ENCODE results near the gene BAK1.
A peak's percentile ranks its signal among the peaks of the same experiment; 100 is the strongest.

BAK1 gene

DNA sequence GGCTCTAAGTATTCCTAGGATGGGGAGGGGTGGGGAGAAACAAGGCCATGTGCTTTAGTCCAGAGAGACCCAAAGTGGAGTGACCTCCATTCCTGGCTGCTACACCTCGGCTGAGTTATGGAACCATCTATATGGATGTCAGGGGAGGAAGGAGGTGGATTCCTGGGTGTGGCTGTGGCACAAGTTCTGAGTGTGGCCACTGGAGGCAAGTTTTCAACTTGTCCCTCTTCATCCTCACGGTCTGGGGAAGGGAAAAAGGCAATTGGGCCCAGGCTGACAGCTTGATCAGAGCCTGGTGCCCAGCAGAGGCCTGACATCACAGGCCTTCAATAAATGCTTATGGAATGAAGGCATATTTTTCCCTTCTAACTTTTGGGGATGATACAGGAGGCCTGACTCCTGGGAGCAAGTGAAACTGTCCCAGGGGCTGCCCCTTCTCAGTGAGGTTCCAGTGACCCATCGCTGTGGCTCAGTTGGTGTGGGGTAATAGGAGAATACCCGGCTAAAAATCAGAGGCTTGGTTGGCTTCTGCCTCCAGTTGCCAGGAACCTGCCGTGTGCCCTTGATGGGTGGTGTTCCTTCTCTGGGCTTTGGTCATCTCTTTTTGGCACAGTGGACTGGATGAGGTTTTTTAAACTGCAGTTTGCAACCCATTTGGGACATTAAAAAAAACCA, 39.2 kb upstream of the BAK1 start:
- Histone ChIP-seq H3K4me2 (ENCODE audit: low read length) (peak overlapping the region; percentile 89), H3K4me3 (ENCODE audit: low read length) (peak overlapping the region; percentile 91)
- TF ChIP-seq, protein P1, sequence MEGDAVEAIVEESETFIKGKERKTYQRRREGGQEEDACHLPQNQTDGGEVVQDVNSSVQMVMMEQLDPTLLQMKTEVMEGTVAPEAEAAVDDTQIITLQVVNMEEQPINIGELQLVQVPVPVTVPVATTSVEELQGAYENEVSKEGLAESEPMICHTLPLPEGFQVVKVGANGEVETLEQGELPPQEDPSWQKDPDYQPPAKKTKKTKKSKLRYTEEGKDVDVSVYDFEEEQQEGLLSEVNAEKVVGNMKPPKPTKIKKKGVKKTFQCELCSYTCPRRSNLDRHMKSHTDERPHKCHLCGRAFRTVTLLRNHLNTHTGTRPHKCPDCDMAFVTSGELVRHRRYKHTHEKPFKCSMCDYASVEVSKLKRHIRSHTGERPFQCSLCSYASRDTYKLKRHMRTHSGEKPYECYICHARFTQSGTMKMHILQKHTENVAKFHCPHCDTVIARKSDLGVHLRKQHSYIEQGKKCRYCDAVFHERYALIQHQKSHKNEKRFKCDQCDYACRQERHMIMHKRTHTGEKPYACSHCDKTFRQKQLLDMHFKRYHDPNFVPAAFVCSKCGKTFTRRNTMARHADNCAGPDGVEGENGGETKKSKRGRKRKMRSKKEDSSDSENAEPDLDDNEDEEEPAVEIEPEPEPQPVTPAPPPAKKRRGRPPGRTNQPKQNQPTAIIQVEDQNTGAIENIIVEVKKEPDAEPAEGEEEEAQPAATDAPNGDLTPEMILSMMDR (IDR thresholded peaks at IDR 0.05; ENCODE audit: low read depth, low read length, poor library complexity, severe bottlenecking) = no peak
- no peak for TF ChIP-seq EZH2phosphoT487 (IDR thresholded peaks at IDR 0.05; ENCODE audit: borderline replicate concordance, low read length)

DNA sequence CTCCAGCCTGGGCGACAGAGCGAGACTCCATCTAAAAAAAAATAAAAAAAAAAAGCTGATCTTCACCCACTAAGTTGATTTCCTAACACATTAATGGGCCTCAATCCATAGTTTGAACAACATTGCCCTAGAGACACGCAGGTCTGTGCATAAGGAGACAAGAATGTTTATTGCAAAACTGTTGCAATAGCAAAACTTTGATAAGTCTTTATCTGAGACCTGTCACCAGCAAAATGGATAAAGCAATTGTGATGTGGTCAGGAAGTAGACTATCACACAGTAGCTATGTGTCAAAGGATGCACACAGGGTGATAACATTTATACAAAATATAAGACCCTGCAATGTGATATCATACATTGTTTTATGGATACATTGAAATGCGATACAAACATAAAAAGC, 36.8 kb upstream of the BAK1 start:
- no peaks in the 10 kb centered on the region for H3K27me3 ChIP-seq (ENCODE audit: control insufficient read depth, low read length)
- peaks cover 7% of the 10 kb centered on the region for H3K79me2 ChIP-seq (ENCODE audit: control insufficient read depth, low read length)
- TF ChIP-seq, protein P1 (IDR thresholded peaks at IDR 0.05; ENCODE audit: low read depth, low read length, poor library complexity, severe bottlenecking) = no peak
- no peak for TF ChIP-seq EZH2phosphoT487 (IDR thresholded peaks at IDR 0.05; ENCODE audit: borderline replicate concordance, low read length)
- no peak overlapping the region for H3K27ac ChIP-seq (ENCODE audit: low read depth, low read length)
- no peak overlapping the region for H3K4me2 ChIP-seq (ENCODE audit: low read length)
- no peaks in the 10 kb centered on the region for H3F3A ChIP-seq (ENCODE audit: control insufficient read depth, insufficient read depth)
- H3K9me3 ChIP-seq (ENCODE audit: control insufficient read depth, insufficient read depth, low read length) = no peaks in the 10 kb centered on the region
- peaks cover 29% of the 10 kb centered on the region for H3K4me1 ChIP-seq (ENCODE audit: control insufficient read depth, low read length)
- H3K36me3 ChIP-seq (ENCODE audit: control insufficient read depth, low read length) = peaks cover 6% of the 10 kb centered on the region
- no peak overlapping the region for H3K4me3 ChIP-seq (ENCODE audit: low read length)
- H4K20me1 ChIP-seq (ENCODE audit: control insufficient read depth, insufficient read depth, low read depth, low read length) = no peaks in the 10 kb centered on the region
- H3K9me2 ChIP-seq (replicated peaks; ENCODE audit: control insufficient read depth, low read length) = no peaks in the 10 kb centered on the region

More for the DNA sequence above, 39.2 kb upstream of the BAK1 start:
- peaks cover 31% of the 10 kb centered on the region for H3K79me2 ChIP-seq (ENCODE audit: control insufficient read depth, low read length)
- no peaks in the 10 kb centered on the region for H3F3A ChIP-seq (ENCODE audit: control insufficient read depth, insufficient read depth)
- no peak overlapping the region; the same call in 1 of the 2 replicates for H3K27ac ChIP-seq (ENCODE audit: low read depth, low read length)
- peaks cover 30% of the 10 kb centered on the region for H3K36me3 ChIP-seq (ENCODE audit: control insufficient read depth, low read length)
- H3K9me2 ChIP-seq (replicated peaks; ENCODE audit: control insufficient read depth, low read length) = no peaks in the 10 kb centered on the region
- peaks cover 17% of the 10 kb centered on the region for H4K20me1 ChIP-seq (ENCODE audit: control insufficient read depth, insufficient read depth, low read depth, low read length)
- no peaks in the 10 kb centered on the region for H3K27me3 ChIP-seq (ENCODE audit: control insufficient read depth, low read length)
- peaks cover 39% of the 10 kb centered on the region for H3K4me1 ChIP-seq (ENCODE audit: control insufficient read depth, low read length)
- no peaks in the 10 kb centered on the region for H3K9me3 ChIP-seq (ENCODE audit: control insufficient read depth, insufficient read depth, low read length)

DNA sequence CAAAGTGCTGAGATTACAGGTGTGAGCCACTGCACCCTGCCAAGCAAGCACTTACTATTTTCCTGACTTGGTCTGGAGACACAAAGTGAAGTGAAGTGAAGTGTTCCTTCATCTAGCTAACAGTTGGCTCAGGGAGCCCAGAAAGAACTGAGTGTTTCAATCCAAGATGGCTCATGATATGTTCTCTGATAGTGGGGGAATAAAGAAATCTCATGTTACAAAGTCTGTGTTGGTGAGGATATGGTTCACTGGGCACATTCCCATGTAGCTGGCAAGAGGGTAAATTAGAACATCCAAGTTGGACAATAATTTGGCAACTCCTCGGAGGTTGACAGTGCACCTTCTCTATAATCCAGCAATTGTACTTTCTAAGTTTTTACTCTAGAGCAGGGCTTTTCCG, 36.0 kb upstream of the BAK1 start:
- no peak overlapping the region for H3K27ac ChIP-seq (ENCODE audit: low read depth, low read length)
- H3K4me1 ChIP-seq (ENCODE audit: control insufficient read depth, low read length) = peaks cover 30% of the 10 kb centered on the region
- no peaks in the 10 kb centered on the region for H3K36me3 ChIP-seq (ENCODE audit: control insufficient read depth, low read length)
- no peaks in the 10 kb centered on the region for H3K27me3 ChIP-seq (ENCODE audit: control insufficient read depth, low read length)
- H3K79me2 ChIP-seq (ENCODE audit: control insufficient read depth, low read length) = no peaks in the 10 kb centered on the region; the same call in 1 of the 2 replicates
- no peak overlapping the region for H3K4me3 ChIP-seq (ENCODE audit: low read length)
- H3K9me3 ChIP-seq (ENCODE audit: control insufficient read depth, insufficient read depth, low read length) = no peaks in the 10 kb centered on the region
- no peaks in the 10 kb centered on the region for H3K9me2 ChIP-seq (replicated peaks; ENCODE audit: control insufficient read depth, low read length)
- H4K20me1 ChIP-seq (ENCODE audit: control insufficient read depth, insufficient read depth, low read depth, low read length) = no peaks in the 10 kb centered on the region
- H3F3A ChIP-seq (ENCODE audit: control insufficient read depth, insufficient read depth) = no peaks in the 10 kb centered on the region
- H3K4me2 ChIP-seq (ENCODE audit: low read length) = no peak overlapping the region
- TF ChIP-seq, protein P1 (IDR thresholded peaks at IDR 0.05; ENCODE audit: low read depth, low read length, poor library complexity, severe bottlenecking) = no peak
- TF ChIP-seq EZH2phosphoT487 (IDR thresholded peaks at IDR 0.05; ENCODE audit: borderline replicate concordance, low read length) = no peak
